WERI-Rb-1 (cell line): Measurements from ENCODE around the gene FER1L5.
A peak's percentile ranks its signal among the peaks of the same experiment; 100 is the strongest.

Experiments
- DNase-seq: peaks from one replicate; pipeline ENCODE4 v3.0.0-alpha.2; 2020
- H3K27ac ChIP-seq: fragments of 250-450 bp; sonication (Bioruptor Pico); 2 replicates; pipeline ENCODE4 v1.5.1; 2020; ENCODE audit warnings: mild to moderate bottlenecking, moderate library complexity
- H3K27me3 ChIP-seq: fragments of 250-450 bp; sonication (Bioruptor Pico); 2 replicates; pipeline ENCODE4 v1.5.1; 2021; ENCODE audit warnings: mild to moderate bottlenecking, low read depth, moderate library complexity; ENCODE audit not compliant: insufficient read depth, severe bottlenecking
- H3K36me3 ChIP-seq: fragments of 250-450 bp; sonication (Bioruptor Pico); 2 replicates; pipeline ENCODE4 v1.5.1; 2020; ENCODE audit warnings: mild to moderate bottlenecking, moderate library complexity
- H3K4me3 ChIP-seq: 2 replicates; pipeline ENCODE4 v1.5.1; 2011; ENCODE audit warnings: low read depth, mild to moderate bottlenecking, control low read depth, low read length
- H3K9me3 ChIP-seq: fragments of 250-450 bp; sonication (Bioruptor Pico); 2 replicates; pipeline ENCODE4 v1.5.1; 2021; ENCODE audit warnings: mild to moderate bottlenecking, moderate library complexity; ENCODE audit not compliant: severe bottlenecking
- CTCF ChIP-seq: IDR thresholded peaks from 2 replicates; pipeline ENCODE4 v1.5.1; 2011; ENCODE audit warnings: low read depth, mild to moderate bottlenecking, control low read depth, inconsistent platforms, low read length

FER1L5 gene

DNA sequence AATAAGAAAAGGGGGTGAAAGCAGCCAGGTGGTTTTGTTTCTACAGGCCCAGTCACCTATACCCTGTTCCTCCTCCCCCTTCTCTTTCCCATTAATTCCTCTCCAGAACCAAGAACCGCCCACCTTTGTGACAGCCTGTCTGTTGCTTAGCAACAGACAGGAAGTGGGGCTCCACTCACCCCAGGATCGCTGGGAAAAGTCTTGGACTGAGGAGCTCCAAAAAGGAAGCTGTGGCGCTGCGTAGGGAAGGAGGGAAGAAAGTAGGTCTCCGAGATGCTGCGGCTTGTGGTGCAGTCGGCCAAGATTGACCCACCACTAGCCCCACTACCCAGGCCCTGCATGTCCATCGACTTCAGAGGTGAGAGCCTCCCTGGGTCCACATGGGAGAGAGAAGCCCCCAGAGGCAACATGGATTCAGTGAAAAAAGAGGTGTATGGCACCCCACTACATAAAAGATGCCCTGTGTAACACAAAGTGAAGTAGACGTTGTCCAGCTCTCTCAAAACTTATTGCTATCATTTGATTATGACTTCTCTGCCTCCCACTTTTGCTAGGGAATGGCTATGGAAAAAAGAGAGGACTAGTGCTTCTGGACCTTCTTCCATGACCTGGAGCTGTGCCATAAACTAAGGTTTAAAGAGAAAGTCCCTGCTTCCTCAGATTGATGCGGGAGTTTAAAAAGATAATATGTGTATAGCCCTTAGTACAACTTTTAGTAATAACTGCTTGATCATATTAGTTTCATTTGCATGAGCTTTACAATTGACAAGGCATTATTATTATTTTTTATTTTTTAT lies at the start of gene FER1L5:
Gene FER1L5, plus strand, starts transcription at position 201 of the 797 bp plus-strand sequence. Its CDS starts 73 bp downstream, at position 274.
- Histone ChIP-seq H3K36me3 (no peaks in the 10 kb centered on the region), H3K27ac (no peak within 1 kb of the TSS), H3K9me3 (peaks cover 8% of the 10 kb centered on the region), H3K27me3 (no peaks in the 10 kb centered on the region), H3K4me3 (no peak within 1 kb of the TSS)
- no peak for TF ChIP-seq CTCF
- peak; percentile 14 for DNase-seq

GRCh38 chr2:96594282-96594681 lies 48.3 kb upstream of the FER1L5 start:
- H3K9me3 ChIP-seq = no peaks in the 10 kb centered on the region
- no peak overlapping the region for H3K27ac ChIP-seq
- peaks cover 80% of the 10 kb centered on the region for H3K36me3 ChIP-seq
- TF ChIP-seq CTCF = no peak
- H3K27me3 ChIP-seq = no peaks in the 10 kb centered on the region
- no peak overlapping the region for H3K4me3 ChIP-seq
- no peak for DNase-seq

DNA sequence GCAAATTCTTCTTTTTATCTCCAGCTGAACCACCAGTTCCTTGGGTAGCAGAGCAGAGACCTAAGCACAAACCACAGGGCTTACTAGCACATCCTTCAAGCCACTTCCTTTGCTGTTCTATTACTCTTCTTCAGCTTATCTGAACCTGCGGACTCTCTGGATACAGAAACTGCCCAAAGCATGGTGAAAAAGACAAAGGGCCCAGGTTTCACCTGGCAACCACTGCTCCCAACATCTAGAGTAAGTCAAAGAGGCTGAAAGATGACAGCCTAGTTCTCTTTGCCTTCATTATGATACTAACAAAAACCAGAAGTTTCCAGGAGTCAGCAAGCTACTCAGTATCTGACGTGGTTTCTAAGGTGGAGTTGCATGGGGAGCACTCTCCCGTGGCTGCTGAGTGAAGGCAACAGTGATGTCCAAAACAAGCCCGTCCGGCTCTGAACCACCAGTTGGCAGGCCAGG lies 47.8 kb upstream of the FER1L5 start:
- no peak for TF ChIP-seq CTCF
- H3K27ac ChIP-seq = no peak overlapping the region
- no peak for DNase-seq
- H3K4me3 ChIP-seq = no peak overlapping the region
- H3K36me3 ChIP-seq = peaks cover 84% of the 10 kb centered on the region
- no peaks in the 10 kb centered on the region for H3K27me3 ChIP-seq
- H3K9me3 ChIP-seq = no peaks in the 10 kb centered on the region

- Histone ChIP-seq H3K27me3 (no peaks in the 10 kb centered on the region), H3K36me3 (peaks cover 92% of the 10 kb centered on the region), H3K9me3 (no peaks in the 10 kb centered on the region), H3K4me3 (no peak overlapping the region), H3K27ac (no peak overlapping the region)
- TF ChIP-seq CTCF = no peak
- no peak for DNase-seq
Observed at GRCh38 chr2:96596596-96596995, 46.0 kb upstream of the FER1L5 start.

DNA sequence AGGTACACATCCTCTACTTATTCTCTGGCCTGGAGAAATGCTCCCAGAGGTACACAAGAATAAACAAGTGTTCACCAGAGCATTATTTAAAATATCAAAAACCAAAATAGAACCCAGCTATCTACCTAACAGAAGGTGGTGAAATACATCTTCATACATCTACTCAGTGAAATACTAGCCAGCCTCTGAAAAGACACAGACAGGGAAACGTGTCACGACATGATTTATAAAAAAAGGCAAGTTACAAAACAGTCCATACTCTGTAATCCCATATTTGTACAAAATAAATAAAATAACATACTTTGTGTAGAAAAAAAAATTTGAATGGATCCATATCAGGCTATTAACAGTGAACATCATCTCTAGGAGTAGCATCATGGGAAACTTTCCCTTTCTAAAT lies 42.6 kb upstream of the FER1L5 start:
- no peaks in the 10 kb centered on the region for H3K27me3 ChIP-seq
- no peaks in the 10 kb centered on the region for H3K9me3 ChIP-seq
- DNase-seq = no peak
- peaks cover 93% of the 10 kb centered on the region for H3K36me3 ChIP-seq
- H3K4me3 ChIP-seq = no peak overlapping the region
- TF ChIP-seq CTCF = no peak
- no peak overlapping the region for H3K27ac ChIP-seq
